ENCODE results near the gene BST1. TPM values are rescaled to one million over a fixed set of nuclear protein-coding genes. Genes with fewer than 3 reads are reported as not detected.

Gene BST1
- total and polyA plus RNA-seq, 10 of the 15 experiments (the other 5 are each of a cell fraction or from before 2014, with no cell fraction given) = 0.04 to 0.42 (median 0.11) TPM; not detected in 1

DNA sequence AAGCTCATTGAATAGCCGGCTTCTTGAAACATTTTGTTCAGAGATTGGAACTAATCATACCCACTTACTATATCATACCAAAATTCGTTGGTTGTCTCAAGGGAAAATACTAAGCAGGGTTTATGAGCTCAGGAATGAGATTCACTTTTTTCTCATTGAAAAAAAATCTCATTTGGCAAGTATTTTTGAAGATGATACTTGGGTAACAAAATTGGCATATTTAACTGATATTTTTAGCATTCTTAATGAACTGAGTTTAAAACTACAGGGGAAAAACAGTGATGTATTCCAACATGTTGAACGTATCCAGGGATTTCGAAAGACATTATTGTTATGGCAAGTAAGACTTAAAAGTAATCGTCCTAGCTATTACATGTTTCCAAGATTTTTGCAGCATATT lies 14.8 kb upstream of the BST1 start (continued):
- TF ChIP-seq, protein P1, sequence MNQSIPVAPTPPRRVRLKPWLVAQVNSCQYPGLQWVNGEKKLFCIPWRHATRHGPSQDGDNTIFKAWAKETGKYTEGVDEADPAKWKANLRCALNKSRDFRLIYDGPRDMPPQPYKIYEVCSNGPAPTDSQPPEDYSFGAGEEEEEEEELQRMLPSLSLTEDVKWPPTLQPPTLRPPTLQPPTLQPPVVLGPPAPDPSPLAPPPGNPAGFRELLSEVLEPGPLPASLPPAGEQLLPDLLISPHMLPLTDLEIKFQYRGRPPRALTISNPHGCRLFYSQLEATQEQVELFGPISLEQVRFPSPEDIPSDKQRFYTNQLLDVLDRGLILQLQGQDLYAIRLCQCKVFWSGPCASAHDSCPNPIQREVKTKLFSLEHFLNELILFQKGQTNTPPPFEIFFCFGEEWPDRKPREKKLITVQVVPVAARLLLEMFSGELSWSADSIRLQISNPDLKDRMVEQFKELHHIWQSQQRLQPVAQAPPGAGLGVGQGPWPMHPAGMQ (IDR thresholded peaks at IDR 0.05; ENCODE audit: borderline replicate concordance) = no peak

- H3K4me2 ChIP-seq (ENCODE audit: control insufficient read depth, insufficient read depth) = no peak overlapping the region
- FAIRE-seq = no peak
- H3K4me1 ChIP-seq (ENCODE audit: control insufficient read depth, insufficient read depth, low read length) = no peaks in the 10 kb centered on the region
- no peak overlapping the region for H3K27ac ChIP-seq (ENCODE audit: control insufficient read depth, insufficient read depth)
- 54% methylated on average over 2 of the region's 2 CpGs for WGBS (ENCODE audit: insufficient coverage, insufficient replicate concordance, low lambda C conversion rate, missing lambda C conversion rate)
- no peaks in the 10 kb centered on the region for H3K9me3 ChIP-seq (replicated peaks; ENCODE audit: control insufficient read depth, insufficient read depth, low read length)
- ChIA-PET POLR2A (no interaction called here), RAD21 (ENCODE audit: unreplicated experiment) (no interaction called here), SMC1A (ENCODE audit: uncharacterized antibody, unreplicated experiment) (interaction anchor here (1.1 to 1.5 kb wide), 2 partner anchors 17 to 20 kb away, joined by 3 read pairs; no protein-coding TSS in a partner anchor), CTCF (interaction anchor here (1.9 kb wide), 1 partner anchor 451 kb away, joined by 4 read pairs; no protein-coding TSS in a partner anchor)
- H2AFZ ChIP-seq (ENCODE audit: control insufficient read depth, low read depth, low read length) = no peak overlapping the region
- H3K4me3 ChIP-seq = no peak overlapping the region
- H3K79me2 ChIP-seq (ENCODE audit: control insufficient read depth, insufficient read depth, low read length) = peaks cover 1% of the 10 kb centered on the region; the same call in 1 of the 2 replicates
- no peaks in the 10 kb centered on the region for H4K20me1 ChIP-seq (ENCODE audit: control insufficient read depth, insufficient read depth)
- ATAC-seq = no peak
- TF ChIP-seq CBX3 (IDR thresholded peaks at IDR 0.05; ENCODE audit: borderline replicate concordance, low read depth) = no peak
- TF ChIP-seq YY1 (IDR thresholded peaks at IDR 0.05; ENCODE audit: low read depth, low read length) = no peak
- TF ChIP-seq NR2F1 (conservative IDR thresholded peaks at IDR 0.05) = no peak
- TF ChIP-seq BMI1 (IDR thresholded peaks at IDR 0.05; ENCODE audit: borderline replicate concordance) = no peak
- TF ChIP-seq, protein P2, sequence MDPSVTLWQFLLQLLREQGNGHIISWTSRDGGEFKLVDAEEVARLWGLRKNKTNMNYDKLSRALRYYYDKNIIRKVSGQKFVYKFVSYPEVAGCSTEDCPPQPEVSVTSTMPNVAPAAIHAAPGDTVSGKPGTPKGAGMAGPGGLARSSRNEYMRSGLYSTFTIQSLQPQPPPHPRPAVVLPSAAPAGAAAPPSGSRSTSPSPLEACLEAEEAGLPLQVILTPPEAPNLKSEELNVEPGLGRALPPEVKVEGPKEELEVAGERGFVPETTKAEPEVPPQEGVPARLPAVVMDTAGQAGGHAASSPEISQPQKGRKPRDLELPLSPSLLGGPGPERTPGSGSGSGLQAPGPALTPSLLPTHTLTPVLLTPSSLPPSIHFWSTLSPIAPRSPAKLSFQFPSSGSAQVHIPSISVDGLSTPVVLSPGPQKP (IDR thresholded peaks at IDR 0.05; ENCODE audit: low read depth, low read length) = no peak
- TF ChIP-seq ASH2L (IDR thresholded peaks at IDR 0.05; ENCODE audit: borderline replicate concordance, low read depth) = no peak
- TF ChIP-seq TCF7 (IDR thresholded peaks at IDR 0.05; ENCODE audit: borderline replicate concordance) = no peak
- no peak for TF ChIP-seq STAT3 (IDR thresholded peaks at IDR 0.05; ENCODE audit: low read depth, low read length)
- no peak for TF ChIP-seq RFX5 (IDR thresholded peaks at IDR 0.05; ENCODE audit: low read depth, low read length)
- TF ChIP-seq ZNF384 (IDR thresholded peaks at IDR 0.05; ENCODE audit: borderline replicate concordance, low read depth, low read length) = no peak
- no peak for DNase-seq (ENCODE audit: low read depth, low spot score)
- intact Hi-C loops (cut with micrococcal nuclease; ENCODE audit: unreplicated experiment) (no loop called here), in situ Hi-C loops (cut with MboI) (no loop called here)
- no TSS peak for BruUV-seq (replicated peaks)
- no peaks in the 10 kb centered on the region for H3K27me3 ChIP-seq (replicated peaks in 1 of 2; ENCODE audit: control insufficient read depth in 2 of 2, insufficient read depth in 2 of 2, low read length in 1 of 2)
- H3K9ac ChIP-seq (ENCODE audit: control insufficient read depth, insufficient read depth, low read length) = no peak overlapping the region
- 0 out of 4 replicates have a peak, but pooled peaks cover 0 to 4% of the 10 kb centered on the region in 2 experiments for H3K36me3 ChIP-seq (ENCODE audit: control insufficient read depth in 2 of 2, insufficient read depth in 2 of 2, low read length in 1 of 2)
Observed at GRCh38 chr4:15689540-15689939, 13.3 kb upstream of the BST1 start.
